GM19372 (cell line): Measurements from ENCODE around the gene BCL2L12.
"Not testable (repeated sequence)": the region's sequence is repeated elsewhere in the genome, so short reads cannot be mapped to it uniquely, and the experiment has no call there.

Source experiments
- ATAC-seq: cut with Tn5 transposase; IDR thresholded peaks from one replicate; pipeline ENCODE4 v1.9.1; 2021; ENCODE audit warnings: mild to moderate bottlenecking, low read depth, moderate library complexity; ENCODE audit not compliant: unreplicated experiment

The BCL2L12 gene, protein sequence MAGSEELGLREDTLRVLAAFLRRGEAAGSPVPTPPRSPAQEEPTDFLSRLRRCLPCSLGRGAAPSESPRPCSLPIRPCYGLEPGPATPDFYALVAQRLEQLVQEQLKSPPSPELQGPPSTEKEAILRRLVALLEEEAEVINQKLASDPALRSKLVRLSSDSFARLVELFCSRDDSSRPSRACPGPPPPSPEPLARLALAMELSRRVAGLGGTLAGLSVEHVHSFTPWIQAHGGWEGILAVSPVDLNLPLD

GRCh38 chr19:49665351-49666119, at the start of gene BCL2L12, which contains the start of gene IRF3:
Gene BCL2L12 (plus strand): TSS chr19:49665933. CDS start chr19:49666693, 760 bp downstream.
Gene IRF3 (minus strand): TSS chr19:49665857. CDS start chr19:49664838, 1,019 bp downstream.
- ATAC-seq: peak; percentile 84

DNA sequence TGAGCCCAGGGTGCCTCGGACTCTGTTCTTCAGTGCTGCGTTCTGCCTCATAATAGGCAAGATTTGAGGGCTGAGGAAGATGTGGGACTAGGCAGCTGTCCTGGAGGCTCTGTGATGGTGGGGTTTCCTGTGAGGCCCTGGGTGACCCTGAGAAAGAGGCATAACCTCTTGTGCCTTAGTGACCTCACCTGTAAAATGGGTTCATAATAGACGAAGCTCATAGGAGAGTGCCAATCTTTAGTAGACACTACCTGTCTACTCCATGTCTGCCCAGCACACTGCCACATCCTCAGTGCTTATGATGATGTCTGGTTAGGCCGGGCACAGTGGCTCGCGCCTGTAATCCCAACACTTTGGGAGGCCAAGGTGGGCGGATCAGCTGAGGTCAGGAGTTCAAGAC, 49.2 kb upstream of the BCL2L12 start:
- ATAC-seq: no peak

DNA sequence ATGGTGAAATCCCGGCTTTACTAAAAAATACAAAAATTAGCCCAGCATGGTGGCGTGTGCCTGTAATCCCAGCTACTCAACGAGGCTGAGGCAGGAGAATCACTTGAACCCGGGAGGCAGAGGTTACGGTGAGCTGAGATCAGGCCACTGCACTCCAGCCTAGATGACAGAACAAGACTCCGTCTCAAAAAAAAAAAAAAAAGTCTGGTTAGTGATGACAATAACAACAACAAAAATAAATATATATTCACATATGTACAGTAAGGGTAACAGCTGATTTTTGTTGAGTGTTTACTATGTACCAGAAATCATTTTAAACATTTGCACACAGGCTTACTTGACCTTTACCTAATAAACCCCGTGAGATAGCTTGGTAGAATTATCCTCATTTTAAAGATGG, 48.8 kb upstream of the BCL2L12 start:
- no peak for ATAC-seq

DNA sequence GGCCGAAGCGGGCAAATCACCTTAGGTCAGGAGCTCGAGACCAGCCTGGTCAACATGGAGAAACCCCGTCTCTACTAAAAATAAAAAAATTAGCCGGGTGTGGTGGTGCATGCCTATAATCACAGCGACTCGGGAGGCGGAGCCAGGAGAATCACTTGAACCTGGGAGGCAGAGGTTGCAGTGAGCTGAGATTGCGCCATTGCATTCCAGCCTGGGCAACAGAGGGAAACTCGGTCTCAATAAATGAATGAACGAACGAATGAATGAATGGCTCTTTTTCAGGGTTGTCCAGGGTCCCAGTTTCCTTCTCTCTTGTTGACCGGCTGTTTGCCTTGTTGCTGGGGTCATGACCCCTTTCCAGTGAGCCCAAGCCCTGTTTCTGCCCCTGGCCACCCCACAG, 47.9 kb upstream of the BCL2L12 start:
- not testable (repeated sequence) for ATAC-seq

GRCh38 chr19:49624967-49625910, 40.5 kb upstream of the BCL2L12 start:
- no peak for ATAC-seq

- ATAC-seq: no peak
These were observed 39.5 kb upstream of the BCL2L12 start for GRCh38 chr19:49626226-49626625.

DNA sequence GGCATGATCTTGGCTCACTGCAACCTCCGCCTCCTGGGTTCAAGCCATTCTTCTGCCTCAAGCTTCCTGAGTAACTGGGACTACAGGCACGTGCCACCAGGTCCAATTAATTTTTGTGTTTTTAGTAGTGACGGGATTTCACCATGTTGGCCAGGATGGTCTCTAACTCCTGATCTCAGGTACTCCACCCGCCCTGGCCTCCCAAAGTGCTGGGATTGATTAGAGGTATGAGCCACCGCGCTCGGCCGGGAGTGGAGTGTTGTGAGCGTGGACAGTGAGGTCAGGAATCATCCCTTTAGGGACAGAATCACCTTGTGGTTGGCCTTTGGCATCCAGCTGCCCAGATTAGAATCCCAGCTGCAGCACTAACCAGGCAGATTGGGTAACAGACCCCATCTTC, 36.1 kb upstream of the BCL2L12 start:
- ATAC-seq: no peak

- no peak for ATAC-seq
These were observed 34.6 kb upstream of the BCL2L12 start for GRCh38 chr19:49631014-49631588.

DNA sequence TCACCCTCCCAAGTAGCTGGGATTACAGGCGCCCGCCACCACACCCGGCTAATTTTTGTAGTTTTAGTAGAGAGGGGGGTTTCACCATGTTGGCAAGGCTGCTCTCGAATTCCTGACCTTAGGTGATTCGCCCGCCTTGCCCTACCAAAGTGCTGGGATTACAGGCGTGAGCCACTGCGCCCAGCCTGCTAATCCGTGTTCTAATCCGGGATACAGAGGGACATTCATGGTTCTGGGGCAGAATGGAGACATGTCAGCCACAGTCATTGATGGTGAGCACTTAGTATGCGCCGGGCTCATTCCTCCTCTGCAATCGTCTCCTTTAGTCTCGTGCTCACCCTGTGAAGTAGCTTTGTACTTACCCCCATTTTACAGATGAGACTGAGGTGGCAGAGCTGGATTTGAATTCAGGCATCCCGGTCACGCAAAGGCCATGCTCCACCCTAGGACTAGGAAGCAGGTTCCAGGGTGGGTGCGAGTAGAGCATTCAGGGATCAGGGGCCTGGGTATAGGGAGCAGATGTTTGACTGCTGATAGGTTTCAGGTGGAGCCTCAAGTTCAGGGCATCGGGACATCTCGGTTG, 34.0 kb upstream of the BCL2L12 start:
- no peak for ATAC-seq

GRCh38 chr19:49632576-49632975, 33.2 kb upstream of the BCL2L12 start:
- ATAC-seq: no peak

DNA sequence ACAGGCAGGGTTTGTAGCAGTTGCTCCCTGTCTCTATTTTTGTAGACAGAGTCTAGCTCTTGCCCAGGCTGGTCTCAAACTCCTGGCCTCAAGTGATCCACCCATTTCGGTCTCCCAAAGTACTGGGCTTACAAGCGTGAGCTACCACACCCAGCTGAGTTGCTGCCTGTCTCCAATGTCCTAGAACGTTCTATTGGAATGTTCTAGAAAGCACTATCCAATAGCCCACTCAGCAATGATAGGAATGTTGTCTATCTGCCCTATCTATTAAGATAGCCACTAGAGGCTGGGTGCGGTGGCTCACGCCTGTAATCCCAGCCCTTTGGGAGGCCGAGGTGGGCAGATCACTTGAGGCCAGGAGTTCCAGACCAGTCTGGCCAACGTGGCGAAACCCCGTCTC, 32.5 kb upstream of the BCL2L12 start:
- not testable (repeated sequence) for ATAC-seq

DNA sequence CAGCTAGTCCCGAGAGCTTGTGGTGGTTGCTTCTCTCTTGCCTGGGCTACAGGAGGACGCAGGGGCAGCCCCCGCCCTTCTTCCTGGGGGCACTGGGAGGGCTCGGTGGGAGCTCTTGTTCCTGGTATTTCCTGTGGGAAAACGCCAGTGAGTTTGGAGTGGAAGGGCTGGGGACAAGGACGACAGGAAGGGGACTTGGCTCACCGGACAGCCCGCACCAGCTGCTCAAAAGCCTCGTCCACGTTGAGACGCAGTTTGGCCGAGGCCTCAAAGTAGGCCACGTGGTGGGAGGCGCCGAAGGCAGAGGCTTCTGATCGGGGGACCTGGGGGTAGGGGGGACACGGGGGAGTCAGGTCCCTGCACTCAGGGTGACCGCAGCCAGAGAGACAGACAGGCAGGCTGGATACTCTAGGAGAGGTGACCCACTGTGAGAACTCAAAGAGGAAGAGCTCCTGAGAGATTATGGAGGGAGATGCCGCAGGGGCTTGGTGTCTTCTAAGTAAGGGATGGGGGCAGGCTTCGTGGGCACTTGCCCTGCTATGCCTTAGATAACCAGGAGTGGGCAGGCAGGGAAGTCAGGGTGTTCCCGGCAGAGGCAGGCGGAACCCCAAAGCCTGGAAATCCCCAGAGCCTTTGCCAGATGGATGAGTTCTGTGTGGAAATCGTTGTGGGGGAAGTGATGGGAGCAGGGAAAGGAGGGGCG, 30.1 kb upstream of the BCL2L12 start:
- ATAC-seq: no peak

GRCh38 chr19:49636233-49636932, 29.4 kb upstream of the BCL2L12 start:
- no peak for ATAC-seq

- no peak for ATAC-seq
These were observed 27.7 kb upstream of the BCL2L12 start for GRCh38 chr19:49637821-49638738.

- ATAC-seq: no peak
These were observed 26.2 kb upstream of the BCL2L12 start for GRCh38 chr19:49639401-49640112.

DNA sequence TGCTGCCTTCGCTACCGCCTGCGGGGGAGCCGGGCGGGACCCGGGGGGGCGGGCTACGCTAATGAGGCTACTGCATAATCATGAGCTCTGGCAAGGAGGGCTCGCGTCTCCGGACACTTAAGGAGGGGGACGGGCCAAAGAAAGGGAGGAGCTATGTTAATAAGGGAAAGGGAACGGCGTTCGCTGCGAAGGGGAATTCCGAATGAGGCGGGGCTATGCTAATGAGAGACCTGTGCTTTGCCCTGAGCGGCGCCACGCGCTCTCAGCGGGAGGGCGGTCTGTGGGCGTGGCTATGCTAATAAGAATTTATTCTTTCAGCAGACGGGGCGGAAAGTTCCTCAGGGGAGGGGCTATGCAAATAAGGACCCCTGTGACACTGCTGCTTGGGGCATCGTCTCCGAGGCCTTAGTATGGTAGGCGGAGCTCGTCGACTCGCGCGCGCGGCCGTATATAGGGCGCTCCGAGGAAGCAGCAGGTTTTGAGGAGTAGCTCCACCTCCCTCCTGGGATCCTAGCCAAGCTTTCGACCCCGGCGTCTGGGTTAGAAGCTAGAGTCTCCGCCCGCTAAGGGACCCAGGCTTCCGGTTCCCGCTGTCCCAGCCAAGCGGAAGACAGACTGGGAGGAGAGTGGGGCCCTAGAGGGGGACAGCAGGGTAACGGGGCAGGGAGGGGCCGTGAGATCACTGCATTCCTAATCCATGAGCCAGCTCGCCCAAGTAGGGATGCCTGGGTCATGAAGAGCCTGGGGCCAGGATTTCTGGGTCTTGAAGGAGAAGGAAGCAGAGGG, 25.4 kb upstream of the BCL2L12 start, which contains the start of gene RRAS:
TSS of gene RRAS (minus strand) at position 31 of the 786 bp plus-strand sequence. CDS start 45 bp downstream, outside the sequence.
- peak; percentile 54 for ATAC-seq
